Stomach (tissue), 9 donors: Measurements from ENCODE around the gene MRGPRE. TPM values are rescaled to one million over a fixed set of nuclear protein-coding genes. Genes with fewer than 3 reads are reported as not detected.

Source experiments
- DNase-seq, 2 donors: peaks; one replicate each; pipeline versions ENCODE4 v3.0.0 to v3.0.0-alpha.2; 2013 to 2019
- H3K27ac ChIP-seq, 5 donors: fragments of 200-600 bp in 4 of 5; sonication (generic) in 4 of 5; one replicate each; pipeline ENCODE4 v1.5.1; 2013 to 2019; ENCODE audit warnings: mild to moderate bottlenecking in 1 of 5, moderate library complexity in 1 of 5
- H3K27me3 ChIP-seq, 3 donors: fragments of 200-600 bp; sonication (generic); one replicate each; pipeline ENCODE4 v1.5.1; 2017 to 2019; ENCODE audit warnings: mixed run types in 1 of 3
- H3K36me3 ChIP-seq, 4 donors: fragments of 200-600 bp; sonication (generic); 1 replicate in 3 of 4; 2 replicates in 1 of 4; pipeline ENCODE4 v1.5.1; 2016 to 2019
- H3K4me1 ChIP-seq, 4 donors: fragments of 200-600 bp; sonication (generic); one replicate each; pipeline ENCODE4 v1.5.1; 2016 to 2019
- H3K4me3 ChIP-seq, 4 donors: fragments of 200-600 bp; sonication (generic) in 3 of 4; one replicate each; pipeline ENCODE4 v1.5.1; 2016 to 2019; ENCODE audit warnings: mild to moderate bottlenecking in 1 of 4
- H3K9me3 ChIP-seq, 4 donors: fragments of 200-600 bp; sonication (generic); one replicate each; pipeline ENCODE4 v1.5.1; 2016 to 2019
- EP300 ChIP-seq: sonication (generic); formaldehyde crosslinking; IDR thresholded peaks from one replicate; pipeline ENCODE4 v1.6.1; 2017; ENCODE audit warnings: antibody characterized with exemption
- POLR2A ChIP-seq, 4 donors: fragments of 450-650 bp; IDR thresholded peaks; one replicate each; pipeline ENCODE4 v1.6.1; 2016; ENCODE audit warnings: antibody characterized with exemption in 4 of 4, control low read depth in 2 of 4, mild to moderate bottlenecking in 1 of 4, moderate library complexity in 1 of 4
- POLR2AphosphoS5 ChIP-seq, 3 donors: sonication (generic); formaldehyde crosslinking; IDR thresholded peaks; one replicate each; pipeline ENCODE4 v1.6.1; 2016; ENCODE audit warnings: antibody characterized with exemption in 3 of 3
- WGBS, 5 donors: extraction: QIAGEN DNeasy Blood & Tissue Kit in 3 of 5; methylation state at CpG; one replicate each; pipeline versions ENCODE4 v1.1.5 to v1.1.7; 2013 to 2018; 5-methylcytosine and 5-hydroxymethylcytosine counted together
- intact Hi-C: fragments of 100-400 bp; cut with DNase I; formaldehyde crosslinking; loops from one replicate; pipeline ENCODE4 v1.15.1; 2023; ENCODE audit warnings: low total_unique reads
- polyA plus RNA-seq, 3 donors: library from polyadenylated mRNA; stranded (reverse); fragments of 200-250 nt; gene quantifications; one replicate each; pipeline ENCODE4 v1.2.3, GENCODE V29; 2013
- total RNA-seq, 5 donors: library from RNA; depleted of rRNA; stranded (reverse); fragments of >200 nt; gene quantifications; one replicate each; pipeline versions ENCODE4 v1.1.0 to v1.2.3, GENCODE V29; 2014 to 2016
- TF ChIP-seq, protein P1 (sequence below), 7 experiments: fragments of 450-650 bp in 4 of 7; fragments of 200-600 bp in 3 of 7; sonication (generic) in 3 of 7; IDR thresholded peaks; one replicate each; pipeline ENCODE4 v1.5.1; 2016 to 2019; ENCODE audit warnings: antibody characterized with exemption in 7 of 7, control low read depth in 2 of 7, mild to moderate bottlenecking in 1 of 7
- donor health status: healthy with polysubstance abuse.
- donor health status: Bipolar disorder and iron deficiency.
- donor health status: healthy.

The MRGPRE gene
- total and polyA plus RNA-seq, 8 donors = not detected

- Histone ChIP-seq H3K4me3 (no peak overlapping the region), H3K27ac (no peak overlapping the region), H3K36me3 (no peaks in the 10 kb centered on the region), H3K9me3 (no peaks in the 10 kb centered on the region), H3K27me3 (peaks cover 0 to 84% (median 55%) of the 10 kb centered on the region in 3 donors), H3K4me1 (peaks cover 0 to 2% (median 1%) of the 10 kb centered on the region in 4 donors)
- intact Hi-C loops = no loop called here
- TF ChIP-seq POLR2A (IDR thresholded peaks at IDR 0.05) = no peak
- TF ChIP-seq POLR2AphosphoS5 (IDR thresholded peaks at IDR 0.05) = no peak
- TF ChIP-seq, protein P1, sequence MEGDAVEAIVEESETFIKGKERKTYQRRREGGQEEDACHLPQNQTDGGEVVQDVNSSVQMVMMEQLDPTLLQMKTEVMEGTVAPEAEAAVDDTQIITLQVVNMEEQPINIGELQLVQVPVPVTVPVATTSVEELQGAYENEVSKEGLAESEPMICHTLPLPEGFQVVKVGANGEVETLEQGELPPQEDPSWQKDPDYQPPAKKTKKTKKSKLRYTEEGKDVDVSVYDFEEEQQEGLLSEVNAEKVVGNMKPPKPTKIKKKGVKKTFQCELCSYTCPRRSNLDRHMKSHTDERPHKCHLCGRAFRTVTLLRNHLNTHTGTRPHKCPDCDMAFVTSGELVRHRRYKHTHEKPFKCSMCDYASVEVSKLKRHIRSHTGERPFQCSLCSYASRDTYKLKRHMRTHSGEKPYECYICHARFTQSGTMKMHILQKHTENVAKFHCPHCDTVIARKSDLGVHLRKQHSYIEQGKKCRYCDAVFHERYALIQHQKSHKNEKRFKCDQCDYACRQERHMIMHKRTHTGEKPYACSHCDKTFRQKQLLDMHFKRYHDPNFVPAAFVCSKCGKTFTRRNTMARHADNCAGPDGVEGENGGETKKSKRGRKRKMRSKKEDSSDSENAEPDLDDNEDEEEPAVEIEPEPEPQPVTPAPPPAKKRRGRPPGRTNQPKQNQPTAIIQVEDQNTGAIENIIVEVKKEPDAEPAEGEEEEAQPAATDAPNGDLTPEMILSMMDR (IDR thresholded peaks at IDR 0.05) = no peak
- TF ChIP-seq EP300 = no peak
- 78 to 84% (median 79%) methylated on average over 33 to 37 of the region's 37 CpGs for WGBS, 5 donors
- DNase-seq = peak in 1 of 2 donors; percentile 20
Observed at GRCh38 chr11:3222003-3222855, 10.0 kb downstream of the MRGPRE start.

DNA sequence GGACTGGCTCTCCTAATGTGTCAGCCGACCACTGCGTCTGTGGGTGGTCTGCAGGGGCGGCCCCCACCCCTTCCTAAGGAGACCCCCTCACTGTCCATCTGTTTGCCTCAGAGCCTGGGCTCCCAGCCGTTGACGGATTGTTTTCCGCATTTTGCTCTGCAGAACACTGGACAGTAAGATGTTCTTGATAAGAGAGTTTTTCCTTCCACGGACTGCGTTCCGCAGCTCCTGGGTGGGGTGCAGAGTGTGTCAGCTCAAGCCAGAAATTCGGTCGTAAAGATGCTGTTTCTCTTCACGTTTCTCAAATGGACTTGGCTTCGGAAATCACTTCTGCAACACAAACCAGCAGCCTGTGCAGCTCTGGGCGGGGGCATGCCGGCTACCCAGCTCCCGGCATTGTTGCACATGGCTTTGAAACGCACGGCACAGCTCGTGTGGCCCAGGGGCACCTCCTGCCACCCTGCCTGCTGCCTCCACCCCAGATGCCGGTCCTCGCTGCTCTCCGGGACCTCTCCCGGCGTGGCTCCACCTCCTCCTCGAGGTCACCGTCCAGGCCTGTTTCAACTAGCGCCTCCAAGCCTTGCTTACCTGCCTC is 10.7 kb downstream of the MRGPRE start:
- 47 to 69% (median 57%) methylated on average over 12 to 27 of the region's 27 CpGs for WGBS, 5 donors
- H3K4me1 ChIP-seq = peaks cover 0 to 6% (median 3%) of the 10 kb centered on the region in 4 donors
- H3K9me3 ChIP-seq = no peaks in the 10 kb centered on the region
- peaks cover 0 to 86% (median 60%) of the 10 kb centered on the region in 3 donors for H3K27me3 ChIP-seq
- H3K36me3 ChIP-seq = no peaks in the 10 kb centered on the region
- H3K4me3 ChIP-seq = no peak overlapping the region
- TF ChIP-seq, protein P1 (IDR thresholded peaks at IDR 0.05) = no peak
- no peak for TF ChIP-seq EP300
- TF ChIP-seq POLR2A (IDR thresholded peaks at IDR 0.05) = no peak
- no peak for TF ChIP-seq POLR2AphosphoS5 (IDR thresholded peaks at IDR 0.05)
- peak in 1 of 2 donors; percentile 20 for DNase-seq
- H3K27ac ChIP-seq = no peak overlapping the region
- intact Hi-C loops = no loop called here

GRCh38 chr11:3220521-3221407 is 11.5 kb downstream of the MRGPRE start:
- peak in 1 of 2 donors; percentile 24 for DNase-seq
- intact Hi-C loops = no loop called here
- Histone ChIP-seq H3K4me1 (peaks cover 0 to 6% (median 3%) of the 10 kb centered on the region in 4 donors), H3K36me3 (no peaks in the 10 kb centered on the region), H3K4me3 (no peak overlapping the region), H3K9me3 (no peaks in the 10 kb centered on the region), H3K27ac (no peak overlapping the region), H3K27me3 (peaks cover 0 to 93% (median 67%) of the 10 kb centered on the region in 3 donors)
- TF ChIP-seq, protein P1 (IDR thresholded peaks at IDR 0.05) = no peak
- TF ChIP-seq EP300 (no peak), POLR2A (IDR thresholded peaks at IDR 0.05) (no peak), POLR2AphosphoS5 (IDR thresholded peaks at IDR 0.05) (no peak)
- WGBS, 5 donors = 30 to 47% (median 35%) methylated on average over 14 to 21 of the region's 21 CpGs

- peaks cover 0 to 97% (median 74%) of the 10 kb centered on the region in 3 donors for H3K27me3 ChIP-seq
- no peak overlapping the region for H3K4me3 ChIP-seq
- H3K27ac ChIP-seq = no peak overlapping the region
- H3K4me1 ChIP-seq = peaks cover 0 to 6% (median 3%) of the 10 kb centered on the region in 4 donors
- DNase-seq = no peak
- TF ChIP-seq, protein P1 (IDR thresholded peaks at IDR 0.05) = no peak
- no peak for TF ChIP-seq POLR2A (IDR thresholded peaks at IDR 0.05)
- no peak for TF ChIP-seq EP300
- no peak for TF ChIP-seq POLR2AphosphoS5 (IDR thresholded peaks at IDR 0.05)
- intact Hi-C loops = no loop called here
- WGBS, 5 donors = 59 to 79% (median 63%) methylated on average over 6 to 11 of the region's 11 CpGs
- no peaks in the 10 kb centered on the region for H3K36me3 ChIP-seq
- H3K9me3 ChIP-seq = no peaks in the 10 kb centered on the region
Observed at GRCh38 chr11:3220101-3220500, 12.1 kb downstream of the MRGPRE start.
